OCI-LY1 (cell line): ENCODE measurements around the gene TARP.

Source experiments
- H2AFZ ChIP-seq: fragments of 200-600 bp; sonication (generic), shearing (Covaris generic); 2 replicates; pipeline ENCODE4 v1.6.0; 2014; ENCODE audit warnings: antibody characterized with exemption, mild to moderate bottlenecking, low read length
- H3F3A ChIP-seq: fragments of 200-600 bp; sonication (generic), shearing (Covaris generic); 2 replicates; pipeline ENCODE4 v1.6.0; 2014; ENCODE audit warnings: mild to moderate bottlenecking, antibody characterized with exemption, low read length, moderate library complexity; ENCODE audit not compliant: insufficient read depth
- H3K27ac ChIP-seq: fragments of 200-600 bp; sonication (generic); 2 replicates; pipeline ENCODE4 v1.5.1; 2014; ENCODE audit warnings: low read length, mixed run types, mild to moderate bottlenecking, low read depth; ENCODE audit not compliant: poor library complexity, severe bottlenecking
- H3K27me3 ChIP-seq: fragments of 200-600 bp; sonication (generic); 2 replicates; pipeline ENCODE4 v1.6.0; 2014; ENCODE audit warnings: antibody characterized with exemption, mild to moderate bottlenecking, low read length, moderate library complexity; ENCODE audit not compliant: insufficient read depth
- H3K36me3 ChIP-seq: fragments of 200-600 bp; sonication (generic); 2 replicates; pipeline ENCODE4 v1.6.1; 2014; ENCODE audit warnings: mild to moderate bottlenecking, antibody characterized with exemption, low read length, moderate library complexity, mixed read lengths; ENCODE audit not compliant: insufficient read depth
- H3K4me1 ChIP-seq: fragments of 200-600 bp; sonication (generic); 2 replicates; pipeline ENCODE4 v1.5.1; 2014; ENCODE audit warnings: mild to moderate bottlenecking, low read length, moderate library complexity; ENCODE audit not compliant: insufficient read depth, severe bottlenecking
- H3K4me2 ChIP-seq: fragments of 200-600 bp; sonication (generic), shearing (Covaris generic); 2 replicates; pipeline ENCODE4 v1.6.1; 2014; ENCODE audit warnings: low read length
- H3K4me3 ChIP-seq: fragments of 200-600 bp; sonication (generic); 2 replicates; pipeline ENCODE4 v1.5.1; 2014; ENCODE audit warnings: low read length, low read depth, mild to moderate bottlenecking, mixed read lengths; ENCODE audit not compliant: poor library complexity, severe bottlenecking
- H3K79me2 ChIP-seq: fragments of 200-600 bp; shearing (Covaris generic); 2 replicates; pipeline ENCODE4 v1.6.1; 2016; ENCODE audit warnings: mixed run types, low read length, mixed read lengths; ENCODE audit not compliant: insufficient read depth
- H3K9ac ChIP-seq: fragments of 200-600 bp; sonication (generic), shearing (Covaris generic); 2 replicates; pipeline ENCODE4 v1.6.1; 2014; ENCODE audit warnings: mild to moderate bottlenecking, low read length, mixed read lengths
- H3K9me2 ChIP-seq: fragments of 200-600 bp; sonication (generic), shearing (Covaris generic); 2 replicates; pipeline ENCODE4 v1.6.1; 2014; ENCODE audit warnings: low read depth, mild to moderate bottlenecking, low read length, mixed read lengths
- H3K9me3 ChIP-seq: fragments of 200-600 bp; shearing (Covaris generic); 2 replicates; pipeline ENCODE4 v1.6.1; 2014; ENCODE audit warnings: low read length, mixed read lengths
- H4K20me1 ChIP-seq: fragments of 200-600 bp; sonication (generic), shearing (Covaris generic); 2 replicates; pipeline ENCODE4 v1.6.0; 2016; ENCODE audit warnings: mild to moderate bottlenecking, low read length; ENCODE audit not compliant: insufficient read depth
- CTCF ChIP-seq: fragments of 200-600 bp; sonication (generic), shearing (Covaris generic); IDR thresholded peaks from 2 replicates; pipeline ENCODE4 v1.5.1; 2017; ENCODE audit warnings: mild to moderate bottlenecking, antibody characterized with exemption, low read length, moderate library complexity, mixed read lengths
- EZH2 ChIP-seq: fragments of 200-600 bp; sonication (generic), shearing (Covaris generic); IDR thresholded peaks from 2 replicates; pipeline ENCODE4 v1.8.0; 2017; ENCODE audit warnings: borderline replicate concordance, mixed run types, mild to moderate bottlenecking, antibody characterized with exemption, low read length, moderate library complexity, mixed read lengths

Gene TARP

GRCh38 chr7:38309555-38309954 is 36.1 kb upstream of the TARP start:
- no peaks in the 10 kb centered on the region for H4K20me1 ChIP-seq
- H3F3A ChIP-seq = no peaks in the 10 kb centered on the region
- H3K9ac ChIP-seq = no peak overlapping the region
- no peaks in the 10 kb centered on the region for H3K9me2 ChIP-seq
- H2AFZ ChIP-seq = no peak overlapping the region
- H3K27me3 ChIP-seq = peaks cover 5% of the 10 kb centered on the region; the same call in 1 of the 2 replicates
- H3K4me1 ChIP-seq = no peaks in the 10 kb centered on the region
- no peaks in the 10 kb centered on the region for H3K36me3 ChIP-seq
- no peak overlapping the region for H3K27ac ChIP-seq
- no peaks in the 10 kb centered on the region for H3K79me2 ChIP-seq
- no peak overlapping the region for H3K4me2 ChIP-seq
- H3K4me3 ChIP-seq = no peak overlapping the region
- TF ChIP-seq EZH2 = no peak
- no peak for TF ChIP-seq CTCF
- no peaks in the 10 kb centered on the region for H3K9me3 ChIP-seq

GRCh38 chr7:38308140-38308539 is 34.7 kb upstream of the TARP start:
- Histone ChIP-seq H3K27ac (no peak overlapping the region), H3K4me3 (no peak overlapping the region), H3K79me2 (no peaks in the 10 kb centered on the region), H3K27me3 (peaks cover 5% of the 10 kb centered on the region; the same call in 1 of the 2 replicates), H3K36me3 (no peaks in the 10 kb centered on the region), H4K20me1 (no peaks in the 10 kb centered on the region), H3F3A (no peaks in the 10 kb centered on the region), H3K4me1 (no peaks in the 10 kb centered on the region), H3K9ac (no peak overlapping the region), H3K4me2 (no peak overlapping the region), H3K9me3 (no peaks in the 10 kb centered on the region), H3K9me2 (no peaks in the 10 kb centered on the region), H2AFZ (no peak overlapping the region)
- TF ChIP-seq EZH2 = no peak
- TF ChIP-seq CTCF = no peak

GRCh38 chr7:38307640-38308039 is 34.2 kb upstream of the TARP start:
- Histone ChIP-seq H3K4me3 (no peak overlapping the region), H4K20me1 (no peaks in the 10 kb centered on the region), H3K27me3 (peaks cover 5% of the 10 kb centered on the region; the same call in 1 of the 2 replicates), H3K9ac (no peak overlapping the region), H3K36me3 (no peaks in the 10 kb centered on the region), H3K9me2 (no peaks in the 10 kb centered on the region), H3F3A (no peaks in the 10 kb centered on the region), H3K4me2 (no peak overlapping the region), H2AFZ (no peak overlapping the region), H3K27ac (no peak overlapping the region), H3K79me2 (no peaks in the 10 kb centered on the region), H3K9me3 (no peaks in the 10 kb centered on the region), H3K4me1 (no peaks in the 10 kb centered on the region)
- TF ChIP-seq EZH2 (no peak), CTCF (no peak)
